Liver (tissue), 9 donors: ENCODE measurements around the gene FUCA2. TPM values are rescaled to one million over a fixed set of nuclear protein-coding genes. Genes with fewer than 3 reads are reported as not detected.

ENCODE experiments used
- DNase-seq: peaks from one replicate; pipeline ENCODE4 v3.0.0-alpha.2; 2017; ENCODE audit warnings: low spot score
- H3K27ac ChIP-seq, 2 donors: one replicate each; pipeline ENCODE4 v1.7.0; 2013; ENCODE audit warnings: inconsistent platforms in 2 of 2, low read length in 2 of 2, control low read depth in 1 of 2, low read depth in 1 of 2, mild to moderate bottlenecking in 1 of 2
- H3K27me3 ChIP-seq, 4 donors: one replicate each; pipeline versions ENCODE4 v1.6.1 to v1.7.0; 2013; ENCODE audit warnings: low read length in 3 of 4, inconsistent platforms in 1 of 4, mild to moderate bottlenecking in 1 of 4, moderate library complexity in 1 of 4; ENCODE audit not compliant: control insufficient read depth in 4 of 4, insufficient read depth in 4 of 4
- H3K36me3 ChIP-seq, 4 donors: one replicate each; pipeline versions ENCODE4 v1.6.1 to v1.7.0; 2013; ENCODE audit warnings: low read length in 3 of 4, mild to moderate bottlenecking in 3 of 4, low read depth in 1 of 4, moderate library complexity in 1 of 4; ENCODE audit not compliant: control insufficient read depth in 4 of 4, insufficient read depth in 3 of 4
- H3K4me1 ChIP-seq, 4 donors: one replicate each; pipeline versions ENCODE4 v1.6.1 to v1.7.0; 2013; ENCODE audit warnings: low read length in 3 of 4, mild to moderate bottlenecking in 3 of 4, moderate library complexity in 1 of 4; ENCODE audit not compliant: control insufficient read depth in 4 of 4, insufficient read depth in 4 of 4
- H3K4me3 ChIP-seq, 3 donors: one replicate each; pipeline versions ENCODE4 v1.6.1 to v1.7.0; 2013; ENCODE audit warnings: low read length in 3 of 3, control low read depth in 1 of 3, low read depth in 1 of 3, mild to moderate bottlenecking in 1 of 3
- H3K9ac ChIP-seq, 2 donors: one replicate each; pipeline ENCODE4 v1.7.0; 2013; ENCODE audit warnings: low read length in 2 of 2, mild to moderate bottlenecking in 2 of 2, moderate library complexity in 2 of 2, control low read depth in 1 of 2, low read depth in 1 of 2
- H3K9me3 ChIP-seq, 4 donors: one replicate each; pipeline versions ENCODE4 v1.6.1 to v1.7.0; 2013; ENCODE audit warnings: low read length in 3 of 4; ENCODE audit not compliant: control insufficient read depth in 4 of 4
- EGR1 ChIP-seq, 2 donors: IDR thresholded peaks; 2 replicates each; pipeline ENCODE4 v1.6.1; 2016 to 2018; ENCODE audit warnings: antibody characterized with exemption in 2 of 2, low read depth in 2 of 2
- FOXA1 ChIP-seq: IDR thresholded peaks from 2 replicates; pipeline ENCODE4 v1.6.1; 2016; ENCODE audit warnings: antibody characterized with exemption
- FOXA2 ChIP-seq: IDR thresholded peaks from 2 replicates; pipeline ENCODE4 v1.6.1; 2016; ENCODE audit warnings: antibody characterized with exemption
- GABPA ChIP-seq, 2 donors: IDR thresholded peaks in 1 of 2; conservative IDR thresholded peaks in 1 of 2; 2 replicates each; pipeline ENCODE4 v1.6.1; 2016; ENCODE audit warnings: antibody characterized with exemption in 2 of 2, mild to moderate bottlenecking in 1 of 2, moderate library complexity in 1 of 2
- HNF4A ChIP-seq, 2 donors: conservative IDR thresholded peaks; 2 replicates each; pipeline ENCODE4 v1.6.1; 2016; ENCODE audit warnings: antibody characterized with exemption in 2 of 2, mild to moderate bottlenecking in 2 of 2
- HNF4G ChIP-seq: IDR thresholded peaks from 2 replicates; pipeline ENCODE4 v1.6.1; 2016; ENCODE audit warnings: antibody characterized with exemption
- JUND ChIP-seq, 2 donors: IDR thresholded peaks; 2 replicates each; pipeline ENCODE4 v1.6.1; 2016; ENCODE audit warnings: antibody characterized with exemption in 2 of 2
- NR2F2 ChIP-seq: IDR thresholded peaks from 2 replicates; pipeline ENCODE4 v1.6.1; 2016; ENCODE audit warnings: antibody characterized with exemption
- RAD21 ChIP-seq, 2 donors: IDR thresholded peaks; 2 replicates each; pipeline ENCODE4 v1.6.1; 2016; ENCODE audit warnings: antibody characterized with exemption in 2 of 2, mild to moderate bottlenecking in 2 of 2
- RXRA ChIP-seq, 2 donors: IDR thresholded peaks; 2 replicates each; pipeline ENCODE4 v1.6.1; 2017 to 2018; ENCODE audit warnings: antibody characterized with exemption in 2 of 2, mild to moderate bottlenecking in 1 of 2
- SP1 ChIP-seq: IDR thresholded peaks from 2 replicates; pipeline ENCODE4 v1.6.1; 2018; ENCODE audit warnings: antibody characterized with exemption, mild to moderate bottlenecking
- TAF1 ChIP-seq: conservative IDR thresholded peaks from 2 replicates; pipeline ENCODE4 v1.6.1; 2016; ENCODE audit warnings: antibody characterized with exemption, mild to moderate bottlenecking
- YY1 ChIP-seq: IDR thresholded peaks from 2 replicates; pipeline ENCODE4 v1.6.1; 2016; ENCODE audit warnings: antibody characterized with exemption, mild to moderate bottlenecking
- WGBS: extraction: QIAGEN DNeasy Blood & Tissue Kit; methylation state at CpG from one replicate; pipeline ENCODE4 v1.1.7; 2013; 5-methylcytosine and 5-hydroxymethylcytosine counted together
- polyA plus RNA-seq, 2 donors: library from polyadenylated mRNA; stranded (reverse) in 1 of 2; unstranded in 1 of 2; fragments of 200-250 nt in 1 of 2; fragments of >200 nt in 1 of 2; fragmentation: Nextera tagmentation in 1 of 2; extraction: Ambion mirVana in 1 of 2; gene quantifications; one replicate each; pipeline versions ENCODE4 v1.2.1 to v1.2.3, GENCODE V29; 2013 to 2015
- total RNA-seq, 2 donors: library from RNA; depleted of rRNA; stranded (reverse); fragments of >200 nt; gene quantifications; one replicate each; pipeline ENCODE4 v1.2.3, GENCODE V29; 2014
- TF ChIP-seq, protein P1 (sequence below): IDR thresholded peaks from 2 replicates; pipeline ENCODE4 v1.6.1; 2016; ENCODE audit warnings: antibody characterized with exemption
- TF ChIP-seq, protein P2 (sequence below): IDR thresholded peaks from 2 replicates; pipeline ENCODE4 v1.6.1; 2016; ENCODE audit warnings: antibody characterized with exemption
- TF ChIP-seq, protein P3 (sequence below): fragments of 150-350 bp; IDR thresholded peaks from 2 replicates; pipeline ENCODE4 v1.5.1; 2017; ENCODE audit warnings: improper control_type of control experiment, low read depth, low read length; ENCODE audit not compliant: missing input control
- TF ChIP-seq, protein P4 (sequence below): IDR thresholded peaks from 2 replicates; pipeline ENCODE4 v1.6.1; 2016; ENCODE audit warnings: antibody characterized with exemption, mild to moderate bottlenecking
- TF ChIP-seq, protein P5 (sequence below): IDR thresholded peaks from 2 replicates; pipeline ENCODE4 v1.6.1; 2016; ENCODE audit warnings: antibody characterized with exemption
- donor health status: healthy.
- donor health status: healthy.
- donor health status: healthy.
- donor health status: healthy.
- donor health status: healthy.

FUCA2 gene
- total and polyA plus RNA-seq, 4 donors, result 22.4 to 44.5 (median 35.1) TPM

DNA sequence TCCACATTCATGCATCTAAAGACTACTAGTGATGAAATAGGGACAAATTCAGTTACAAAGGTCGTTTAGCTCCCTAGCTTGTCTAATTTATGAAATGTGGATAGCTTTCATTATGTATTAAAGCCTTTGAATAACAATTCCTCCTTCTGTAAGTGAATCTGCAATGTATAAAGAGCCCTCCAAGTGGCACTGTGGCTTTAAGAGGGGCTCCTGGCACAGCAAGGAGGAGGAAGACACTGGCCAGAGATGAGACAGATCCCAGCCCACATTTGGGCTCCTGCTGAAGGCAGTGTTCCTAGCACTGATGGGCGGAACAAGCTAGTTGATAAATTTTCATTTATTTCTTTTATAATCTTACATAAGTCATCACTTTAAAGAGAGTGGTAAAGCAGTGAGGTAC, 17.6 kb upstream of the FUCA2 start:
- Histone ChIP-seq H3K27me3 (no peaks in the 10 kb centered on the region), H3K27ac (no peak overlapping the region), H3K9ac (no peak overlapping the region), H3K4me1 (no peaks in the 10 kb centered on the region), H3K4me3 (no peak overlapping the region), H3K9me3 (no peaks in the 10 kb centered on the region), H3K36me3 (no peaks in the 10 kb centered on the region)
- 60% methylated on average over 2 of the region's 2 CpGs for WGBS
- no peak for DNase-seq
- TF ChIP-seq RAD21 (IDR thresholded peaks at IDR 0.05), result peak in 1 of 2 donors; percentile 4
- no peak for TF ChIP-seq RXRA (IDR thresholded peaks at IDR 0.05)

DNA sequence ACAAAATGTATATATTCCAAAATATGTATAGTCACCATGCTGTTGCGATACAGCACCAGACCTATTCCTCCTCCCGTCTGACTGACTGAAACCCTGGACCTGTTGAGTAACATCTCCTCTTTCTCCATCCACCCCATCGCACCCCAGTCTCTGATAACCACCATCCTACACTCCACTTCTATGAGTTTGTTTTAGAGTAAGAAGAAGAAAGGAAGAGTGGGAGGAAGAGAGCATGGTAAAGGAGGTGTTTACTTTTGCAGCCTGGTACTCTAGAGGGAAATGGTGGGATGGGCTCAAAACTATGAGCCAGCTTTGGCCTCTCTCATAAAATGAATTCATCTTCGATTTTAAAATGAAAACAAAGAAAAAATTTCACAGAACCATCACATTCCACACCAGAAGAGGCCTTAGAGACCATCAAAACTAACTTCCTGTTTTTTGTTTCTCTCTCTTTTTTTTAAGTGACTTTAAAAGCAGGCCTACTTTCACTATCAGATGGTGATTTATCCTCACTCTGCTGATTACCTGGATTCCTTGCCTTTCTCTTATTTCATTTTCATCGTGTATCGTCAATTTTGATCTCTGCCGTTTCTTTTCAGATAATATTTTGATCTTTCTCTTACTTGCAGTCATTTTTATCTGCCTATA, 16.8 kb upstream of the FUCA2 start:
- Histone ChIP-seq H3K9ac (no peak overlapping the region), H3K27me3 (no peaks in the 10 kb centered on the region), H3K36me3 (no peaks in the 10 kb centered on the region), H3K4me3 (no peak overlapping the region), H3K9me3 (no peaks in the 10 kb centered on the region), H3K4me1 (no peaks in the 10 kb centered on the region), H3K27ac (no peak overlapping the region)
- 81% methylated on average over 7 of the region's 7 CpGs for WGBS
- no peak for DNase-seq
- TF ChIP-seq NR2F2 (no peak), RAD21 (IDR thresholded peaks at IDR 0.05) (no peak), HNF4A (conservative IDR thresholded peaks at IDR 0.05) (no peak), TAF1 (no peak), FOXA1 (no peak)
- TF ChIP-seq, protein P1, sequence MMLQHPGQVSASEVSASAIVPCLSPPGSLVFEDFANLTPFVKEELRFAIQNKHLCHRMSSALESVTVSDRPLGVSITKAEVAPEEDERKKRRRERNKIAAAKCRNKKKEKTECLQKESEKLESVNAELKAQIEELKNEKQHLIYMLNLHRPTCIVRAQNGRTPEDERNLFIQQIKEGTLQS, result no peak
- TF ChIP-seq, protein P2, sequence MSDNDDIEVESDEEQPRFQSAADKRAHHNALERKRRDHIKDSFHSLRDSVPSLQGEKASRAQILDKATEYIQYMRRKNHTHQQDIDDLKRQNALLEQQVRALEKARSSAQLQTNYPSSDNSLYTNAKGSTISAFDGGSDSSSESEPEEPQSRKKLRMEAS, result no peak

DNA sequence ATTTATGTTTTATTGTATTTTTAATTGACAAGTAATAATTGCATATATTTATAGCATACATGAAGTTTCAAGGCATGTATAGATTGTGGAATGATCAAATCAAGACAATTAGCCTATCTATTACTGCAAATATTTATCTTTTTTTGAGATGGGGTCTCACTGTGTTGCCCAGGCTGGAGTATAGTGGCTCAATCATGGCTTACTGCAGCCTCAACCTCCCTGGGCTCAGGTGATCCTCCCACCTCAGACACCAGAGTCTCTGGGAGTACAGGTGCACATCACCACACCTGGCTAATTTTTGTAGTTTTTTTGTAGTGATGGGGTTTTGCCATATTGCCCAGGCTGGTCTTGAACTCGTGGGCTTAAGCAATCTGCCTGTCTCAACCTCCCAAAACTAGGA, 16.2 kb upstream of the FUCA2 start:
- 89% methylated on average over 1 of the region's 1 CpG for WGBS
- no peak for DNase-seq
- Histone ChIP-seq H3K4me1 (no peaks in the 10 kb centered on the region), H3K27ac (no peak overlapping the region), H3K9me3 (no peaks in the 10 kb centered on the region), H3K27me3 (no peaks in the 10 kb centered on the region), H3K36me3 (no peaks in the 10 kb centered on the region), H3K9ac (no peak overlapping the region), H3K4me3 (no peak overlapping the region)
- TF ChIP-seq FOXA1, result no peak
- no peak for TF ChIP-seq HNF4G
- TF ChIP-seq, protein P3, sequence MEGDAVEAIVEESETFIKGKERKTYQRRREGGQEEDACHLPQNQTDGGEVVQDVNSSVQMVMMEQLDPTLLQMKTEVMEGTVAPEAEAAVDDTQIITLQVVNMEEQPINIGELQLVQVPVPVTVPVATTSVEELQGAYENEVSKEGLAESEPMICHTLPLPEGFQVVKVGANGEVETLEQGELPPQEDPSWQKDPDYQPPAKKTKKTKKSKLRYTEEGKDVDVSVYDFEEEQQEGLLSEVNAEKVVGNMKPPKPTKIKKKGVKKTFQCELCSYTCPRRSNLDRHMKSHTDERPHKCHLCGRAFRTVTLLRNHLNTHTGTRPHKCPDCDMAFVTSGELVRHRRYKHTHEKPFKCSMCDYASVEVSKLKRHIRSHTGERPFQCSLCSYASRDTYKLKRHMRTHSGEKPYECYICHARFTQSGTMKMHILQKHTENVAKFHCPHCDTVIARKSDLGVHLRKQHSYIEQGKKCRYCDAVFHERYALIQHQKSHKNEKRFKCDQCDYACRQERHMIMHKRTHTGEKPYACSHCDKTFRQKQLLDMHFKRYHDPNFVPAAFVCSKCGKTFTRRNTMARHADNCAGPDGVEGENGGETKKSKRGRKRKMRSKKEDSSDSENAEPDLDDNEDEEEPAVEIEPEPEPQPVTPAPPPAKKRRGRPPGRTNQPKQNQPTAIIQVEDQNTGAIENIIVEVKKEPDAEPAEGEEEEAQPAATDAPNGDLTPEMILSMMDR, result no peak
- TF ChIP-seq JUND (IDR thresholded peaks at IDR 0.05), result no peak
- no peak for TF ChIP-seq EGR1 (IDR thresholded peaks at IDR 0.05; ENCODE audit: low read depth in 2 of 2)
- TF ChIP-seq NR2F2, result no peak
- TF ChIP-seq TAF1, result no peak
- TF ChIP-seq FOXA2, result no peak
- TF ChIP-seq, protein P4, sequence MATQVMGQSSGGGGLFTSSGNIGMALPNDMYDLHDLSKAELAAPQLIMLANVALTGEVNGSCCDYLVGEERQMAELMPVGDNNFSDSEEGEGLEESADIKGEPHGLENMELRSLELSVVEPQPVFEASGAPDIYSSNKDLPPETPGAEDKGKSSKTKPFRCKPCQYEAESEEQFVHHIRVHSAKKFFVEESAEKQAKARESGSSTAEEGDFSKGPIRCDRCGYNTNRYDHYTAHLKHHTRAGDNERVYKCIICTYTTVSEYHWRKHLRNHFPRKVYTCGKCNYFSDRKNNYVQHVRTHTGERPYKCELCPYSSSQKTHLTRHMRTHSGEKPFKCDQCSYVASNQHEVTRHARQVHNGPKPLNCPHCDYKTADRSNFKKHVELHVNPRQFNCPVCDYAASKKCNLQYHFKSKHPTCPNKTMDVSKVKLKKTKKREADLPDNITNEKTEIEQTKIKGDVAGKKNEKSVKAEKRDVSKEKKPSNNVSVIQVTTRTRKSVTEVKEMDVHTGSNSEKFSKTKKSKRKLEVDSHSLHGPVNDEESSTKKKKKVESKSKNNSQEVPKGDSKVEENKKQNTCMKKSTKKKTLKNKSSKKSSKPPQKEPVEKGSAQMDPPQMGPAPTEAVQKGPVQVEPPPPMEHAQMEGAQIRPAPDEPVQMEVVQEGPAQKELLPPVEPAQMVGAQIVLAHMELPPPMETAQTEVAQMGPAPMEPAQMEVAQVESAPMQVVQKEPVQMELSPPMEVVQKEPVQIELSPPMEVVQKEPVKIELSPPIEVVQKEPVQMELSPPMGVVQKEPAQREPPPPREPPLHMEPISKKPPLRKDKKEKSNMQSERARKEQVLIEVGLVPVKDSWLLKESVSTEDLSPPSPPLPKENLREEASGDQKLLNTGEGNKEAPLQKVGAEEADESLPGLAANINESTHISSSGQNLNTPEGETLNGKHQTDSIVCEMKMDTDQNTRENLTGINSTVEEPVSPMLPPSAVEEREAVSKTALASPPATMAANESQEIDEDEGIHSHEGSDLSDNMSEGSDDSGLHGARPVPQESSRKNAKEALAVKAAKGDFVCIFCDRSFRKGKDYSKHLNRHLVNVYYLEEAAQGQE, result no peak
- no peak for TF ChIP-seq RXRA (IDR thresholded peaks at IDR 0.05)
- no peak for TF ChIP-seq GABPA (IDR thresholded peaks at IDR 0.05 in 1 of 2, conservative IDR thresholded peaks at IDR 0.05 in 1 of 2)
- no peak for TF ChIP-seq HNF4A (conservative IDR thresholded peaks at IDR 0.05)
- TF ChIP-seq, protein P1, result no peak
- no peak for TF ChIP-seq RAD21 (IDR thresholded peaks at IDR 0.05)
- TF ChIP-seq, protein P2, result no peak
- TF ChIP-seq SP1, result no peak
- TF ChIP-seq, protein P5, sequence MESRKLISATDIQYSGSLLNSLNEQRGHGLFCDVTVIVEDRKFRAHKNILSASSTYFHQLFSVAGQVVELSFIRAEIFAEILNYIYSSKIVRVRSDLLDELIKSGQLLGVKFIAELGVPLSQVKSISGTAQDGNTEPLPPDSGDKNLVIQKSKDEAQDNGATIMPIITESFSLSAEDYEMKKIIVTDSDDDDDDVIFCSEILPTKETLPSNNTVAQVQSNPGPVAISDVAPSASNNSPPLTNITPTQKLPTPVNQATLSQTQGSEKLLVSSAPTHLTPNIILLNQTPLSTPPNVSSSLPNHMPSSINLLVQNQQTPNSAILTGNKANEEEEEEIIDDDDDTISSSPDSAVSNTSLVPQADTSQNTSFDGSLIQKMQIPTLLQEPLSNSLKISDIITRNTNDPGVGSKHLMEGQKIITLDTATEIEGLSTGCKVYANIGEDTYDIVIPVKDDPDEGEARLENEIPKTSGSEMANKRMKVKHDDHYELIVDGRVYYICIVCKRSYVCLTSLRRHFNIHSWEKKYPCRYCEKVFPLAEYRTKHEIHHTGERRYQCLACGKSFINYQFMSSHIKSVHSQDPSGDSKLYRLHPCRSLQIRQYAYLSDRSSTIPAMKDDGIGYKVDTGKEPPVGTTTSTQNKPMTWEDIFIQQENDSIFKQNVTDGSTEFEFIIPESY, result no peak
- no peak for TF ChIP-seq YY1
